ENCODE measurements around the gene RASEF. TPM values are rescaled to one million over a fixed set of nuclear protein-coding genes. Genes with fewer than 3 reads are reported as not detected.

Gene RASEF
- total RNA-seq, 2 donors from 2014 or later, result 0.16 TPM; not detected in 1

- no peaks in the 10 kb centered on the region for H3K4me1 ChIP-seq
- H3K27me3 ChIP-seq, result no peaks in the 10 kb centered on the region
- no peaks in the 10 kb centered on the region for H3K36me3 ChIP-seq
- H3K4me3 ChIP-seq, result no peak overlapping the region
- no peak for DNase-seq (ENCODE audit: low spot score)
- peaks cover 0 to 5% of the 10 kb centered on the region in 2 donors for H3K9me3 ChIP-seq
- no peak for TF ChIP-seq CTCF (IDR thresholded peaks at IDR 0.05)
- H3K27ac ChIP-seq, result no peak overlapping the region
Measured at GRCh38 chr9:82968388-82968787, 94.6 kb downstream of the RASEF start.

GRCh38 chr9:82961504-82962125 lies 101.3 kb downstream of the RASEF start:
- H3K4me3 ChIP-seq, result no peak overlapping the region

GRCh38 chr9:82957529-82958379 lies 105.2 kb downstream of the RASEF start:
- no peaks in the 10 kb centered on the region for H3K4me1 ChIP-seq
- H3K27me3 ChIP-seq, result no peaks in the 10 kb centered on the region
- no peak overlapping the region for H3K4me3 ChIP-seq
- no peaks in the 10 kb centered on the region for H3K36me3 ChIP-seq
- no peak for DNase-seq (ENCODE audit: low spot score)
- H3K27ac ChIP-seq, result no peak overlapping the region
- TF ChIP-seq CTCF (IDR thresholded peaks at IDR 0.05), result no peak
- no peaks in the 10 kb centered on the region for H3K9me3 ChIP-seq

More at GRCh38 chr9:82961504-82962125, 101.3 kb downstream of the RASEF start:
- no peak for DNase-seq (ENCODE audit: low spot score)
- H3K27me3 ChIP-seq, result no peaks in the 10 kb centered on the region
- H3K9me3 ChIP-seq, result no peaks in the 10 kb centered on the region
- H3K36me3 ChIP-seq, result no peaks in the 10 kb centered on the region
- H3K27ac ChIP-seq, result no peak overlapping the region
- peak; percentile 53 to 82 for TF ChIP-seq CTCF (IDR thresholded peaks at IDR 0.05)
- no peaks in the 10 kb centered on the region for H3K4me1 ChIP-seq

GRCh38 chr9:82949203-82949602 lies 113.7 kb downstream of the RASEF start:
- H3K4me1 ChIP-seq, result no peaks in the 10 kb centered on the region
- H3K4me3 ChIP-seq, result no peak overlapping the region
- no peaks in the 10 kb centered on the region for H3K9me3 ChIP-seq
- no peaks in the 10 kb centered on the region for H3K27me3 ChIP-seq
- no peak overlapping the region for H3K27ac ChIP-seq
- no peak for DNase-seq (ENCODE audit: low spot score)
- no peak for TF ChIP-seq CTCF (IDR thresholded peaks at IDR 0.05)
- no peaks in the 10 kb centered on the region for H3K36me3 ChIP-seq

GRCh38 chr9:82940376-82940775 lies 122.6 kb downstream of the RASEF start:
- Histone ChIP-seq H3K4me1 (no peaks in the 10 kb centered on the region), H3K36me3 (no peaks in the 10 kb centered on the region), H3K4me3 (no peak overlapping the region), H3K27me3 (no peaks in the 10 kb centered on the region), H3K27ac (no peak overlapping the region), H3K9me3 (no peaks in the 10 kb centered on the region)
- no peak for TF ChIP-seq CTCF (IDR thresholded peaks at IDR 0.05)
- no peak for DNase-seq (ENCODE audit: low spot score)
